ENCODE results near the gene ZNF20.
"Not testable (repeated sequence)": the region's sequence is repeated elsewhere in the genome, so short reads cannot be mapped to it uniquely, and the experiment has no call there.

ZNF20 gene

DNA sequence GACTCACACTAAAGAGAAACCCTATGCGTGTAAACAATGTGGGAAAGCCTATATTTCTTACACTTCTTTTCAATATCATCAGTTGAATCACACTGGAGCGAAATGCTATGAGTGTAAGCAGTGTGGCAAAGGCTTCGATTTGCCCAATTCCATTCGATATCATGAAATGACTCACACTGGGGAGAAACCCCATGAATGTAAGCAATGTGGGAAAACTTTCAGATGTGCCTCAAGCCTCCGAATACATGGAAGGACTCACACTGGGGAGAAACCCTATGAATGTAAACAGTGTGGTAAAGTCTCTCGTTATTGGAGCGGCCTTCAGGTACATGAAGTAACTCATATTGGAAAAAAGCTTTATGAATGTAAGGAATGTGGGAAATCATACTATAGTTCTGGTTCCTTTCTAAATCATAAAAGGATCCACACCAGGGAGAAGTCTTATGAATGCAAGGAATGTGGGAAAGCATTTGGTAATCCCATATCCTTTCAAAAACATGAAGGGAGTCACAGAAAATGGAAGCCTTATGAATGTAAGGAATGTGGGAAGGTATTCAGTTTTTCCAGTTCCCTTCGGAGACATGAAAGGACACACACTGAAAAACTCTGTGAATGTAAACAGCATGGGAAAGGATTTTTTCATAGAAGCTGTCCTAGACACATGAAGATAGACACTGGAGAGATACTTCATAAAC, 28.1 kb downstream of the ZNF20 start:
- DNase-seq = no peak

DNA sequence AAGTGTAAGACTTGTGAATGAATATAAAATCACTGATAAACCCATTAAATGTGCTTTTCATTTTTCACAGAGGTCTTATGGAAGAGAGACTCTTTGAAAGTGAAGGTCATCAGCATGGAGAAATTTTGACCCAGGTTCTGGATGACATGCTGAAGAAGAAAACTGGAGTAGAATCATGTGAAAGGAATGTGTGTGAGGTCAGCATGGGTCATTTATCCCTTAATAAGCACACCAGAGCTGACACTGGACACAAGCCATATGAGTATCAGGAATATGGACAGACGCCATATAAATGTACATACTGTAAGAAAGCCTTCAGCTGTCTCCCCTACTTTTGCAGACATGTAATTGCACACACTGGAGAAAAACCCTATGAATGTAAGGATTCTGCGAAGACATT, 29.0 kb downstream of the ZNF20 start:
- no peak for DNase-seq

DNA sequence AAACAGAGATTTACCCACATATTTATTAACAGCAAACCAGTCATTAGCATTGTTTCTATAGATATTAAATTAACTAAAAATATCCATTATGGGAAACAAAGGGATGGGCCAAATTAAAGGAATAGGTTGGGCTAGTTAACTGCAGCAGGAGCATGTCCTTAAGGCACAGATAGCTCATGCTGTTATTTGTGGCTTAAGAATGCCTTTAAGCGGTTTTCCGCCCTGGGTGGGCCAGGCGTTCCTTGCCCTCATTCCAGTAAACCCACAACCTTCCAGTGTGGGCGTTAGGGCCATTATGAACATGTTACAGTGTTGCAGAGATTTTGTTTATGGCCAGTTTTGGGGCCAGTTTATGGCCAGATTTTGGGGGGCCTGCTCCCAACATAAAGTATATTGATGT, 36.2 kb downstream of the ZNF20 start:
- not testable (repeated sequence) for DNase-seq

DNA sequence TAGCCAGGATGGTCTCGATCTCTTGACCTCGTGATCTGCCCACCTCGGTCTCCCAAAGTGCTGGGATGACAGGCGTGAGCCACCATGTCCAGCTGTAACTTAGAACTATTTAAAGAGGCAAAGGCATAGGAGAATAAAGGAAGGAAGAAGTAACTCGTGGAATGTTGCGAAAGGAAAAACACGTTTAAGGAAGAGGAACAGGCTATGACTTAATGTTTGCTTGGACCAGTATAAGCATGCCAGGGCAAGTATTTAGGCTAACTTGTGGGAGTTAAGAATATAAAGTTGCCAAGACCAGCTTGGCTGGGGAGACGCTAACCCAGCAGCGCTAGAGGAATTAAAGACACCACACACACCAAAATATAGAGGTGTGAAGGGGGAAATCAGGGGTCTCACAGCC, 42.1 kb downstream of the ZNF20 start:
- no peak for DNase-seq

DNA sequence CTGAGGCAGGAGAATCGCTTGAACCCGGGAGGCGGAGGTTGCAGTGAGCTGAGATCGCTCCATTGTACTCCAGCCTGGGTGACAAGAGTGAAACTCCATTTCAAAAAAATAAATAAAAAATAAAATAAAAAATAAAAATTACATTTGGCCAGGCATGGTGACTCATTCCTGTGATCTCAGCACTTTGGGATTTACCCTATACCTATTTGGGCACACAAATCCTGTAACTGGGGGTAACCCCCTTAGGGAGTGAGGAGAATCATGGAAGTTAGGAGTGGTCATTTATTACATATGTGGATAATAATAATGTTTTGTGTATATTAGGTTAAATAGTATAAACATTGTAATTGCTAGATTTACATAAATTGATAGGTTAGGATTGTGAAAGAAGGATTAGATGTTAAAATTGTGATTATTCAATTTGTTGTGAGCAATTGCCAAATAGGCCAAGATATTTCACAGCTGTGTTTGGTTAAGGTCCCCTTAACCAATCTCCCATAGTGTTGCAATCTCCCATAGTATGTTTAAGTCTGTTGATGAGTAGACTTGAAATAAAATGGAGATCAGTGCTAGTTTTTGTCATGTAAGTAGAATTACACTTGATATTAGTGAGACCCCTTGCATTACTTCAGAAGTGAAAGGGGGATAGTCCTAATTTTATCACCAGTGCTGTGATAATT, 44.9 kb downstream of the ZNF20 start:
- no peak for DNase-seq

DNA sequence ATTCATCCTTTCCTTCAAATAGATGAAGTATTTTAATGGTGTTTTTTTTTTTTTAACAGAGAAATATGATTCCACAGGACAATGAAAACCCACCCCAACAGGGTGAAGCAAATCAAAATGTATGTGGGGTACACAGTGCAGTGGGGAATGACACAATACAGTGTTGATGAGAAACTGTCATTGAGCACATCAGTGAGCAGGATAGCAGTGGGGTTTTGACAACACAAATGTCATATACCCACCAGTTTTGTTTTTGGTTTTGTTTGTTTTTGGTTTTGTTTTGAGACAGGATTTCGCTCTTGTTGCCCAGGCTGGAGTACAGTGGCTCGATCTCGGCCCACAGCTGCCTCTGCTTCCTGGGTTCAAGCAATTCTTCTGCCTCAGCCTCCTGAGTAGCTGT, 46.4 kb downstream of the ZNF20 start:
- no peak for DNase-seq

DNA sequence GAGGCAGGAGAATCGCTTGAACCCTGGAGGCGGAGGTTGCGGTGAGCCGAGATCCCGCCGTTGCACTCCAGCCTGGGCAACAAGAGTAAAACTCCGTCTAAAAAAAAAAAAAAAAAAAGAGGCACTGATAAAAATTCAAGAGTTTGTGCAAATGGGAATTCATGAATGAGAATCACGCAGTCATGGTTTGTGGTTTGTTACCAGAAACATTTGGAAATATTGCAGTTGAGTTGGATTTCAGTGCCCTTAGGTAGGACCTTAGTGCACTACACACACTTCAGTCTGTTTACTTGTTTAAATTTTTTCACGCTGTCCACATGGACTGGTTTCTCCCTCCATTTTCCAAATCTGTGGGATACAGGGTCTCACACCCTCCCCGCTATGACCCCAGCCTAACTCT, 47.2 kb downstream of the ZNF20 start:
- DNase-seq = no peak

DNA sequence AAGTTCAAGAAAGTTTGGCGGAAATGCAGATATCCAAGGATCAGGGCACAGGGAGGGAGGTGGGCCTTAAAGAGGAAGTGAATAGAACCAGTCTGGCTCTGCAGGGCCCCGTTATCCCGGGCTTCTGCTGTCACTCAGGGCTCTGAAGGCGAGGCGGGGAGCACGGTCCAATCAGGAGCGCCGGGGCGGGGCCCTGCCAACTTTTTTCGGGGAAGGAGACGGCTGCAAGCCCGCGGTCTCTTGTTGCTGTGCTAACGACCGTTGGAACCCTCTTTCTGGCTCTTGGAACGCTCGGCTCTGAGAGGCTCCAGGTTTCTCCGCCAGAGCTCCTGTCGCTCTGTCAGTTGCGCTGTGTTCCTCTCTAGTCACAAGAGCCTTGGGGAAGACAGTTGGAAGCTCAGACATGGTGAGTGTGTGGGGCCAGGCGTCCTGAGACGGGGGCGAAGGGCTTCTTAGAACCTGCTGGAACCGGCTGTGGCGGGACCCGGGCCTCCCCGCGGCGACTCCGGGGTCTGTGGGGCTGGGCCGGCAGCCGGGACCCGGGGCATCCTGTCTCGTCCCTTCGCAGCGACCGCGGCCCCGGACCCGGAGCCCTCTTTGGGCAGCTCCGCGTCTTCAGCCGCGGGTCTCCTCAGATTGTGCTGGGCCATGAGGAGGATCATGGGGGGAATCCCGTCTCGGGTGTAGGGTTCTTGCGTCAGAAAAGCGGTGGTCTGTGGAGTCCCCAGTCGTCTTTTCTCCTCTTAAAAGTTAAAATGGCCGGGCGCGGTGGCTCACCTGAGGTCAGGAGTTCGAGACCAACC, 47.9 kb downstream of the ZNF20 start:
- DNase-seq = peak; percentile 87

DNA sequence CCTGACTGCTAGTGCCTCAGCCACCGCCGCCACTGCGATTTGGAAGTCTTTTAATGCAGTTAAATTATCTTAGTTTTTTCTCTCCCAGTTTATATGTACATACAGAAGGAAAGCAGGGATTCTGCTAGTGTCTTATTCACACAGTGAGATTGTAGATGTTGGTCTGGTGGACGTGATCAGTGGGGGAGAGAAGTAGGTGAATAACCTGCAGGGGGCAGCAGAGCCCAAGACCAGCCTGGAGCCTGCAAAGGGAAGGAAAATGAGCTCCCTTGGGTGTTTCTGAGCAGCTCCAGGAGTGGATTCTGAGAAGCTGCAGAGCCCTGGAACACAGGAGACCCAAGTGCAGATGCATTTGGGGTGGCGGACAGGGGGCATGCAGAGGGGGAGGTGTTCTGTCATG, 49.3 kb downstream of the ZNF20 start:
- peak; percentile 86 for DNase-seq

DNA sequence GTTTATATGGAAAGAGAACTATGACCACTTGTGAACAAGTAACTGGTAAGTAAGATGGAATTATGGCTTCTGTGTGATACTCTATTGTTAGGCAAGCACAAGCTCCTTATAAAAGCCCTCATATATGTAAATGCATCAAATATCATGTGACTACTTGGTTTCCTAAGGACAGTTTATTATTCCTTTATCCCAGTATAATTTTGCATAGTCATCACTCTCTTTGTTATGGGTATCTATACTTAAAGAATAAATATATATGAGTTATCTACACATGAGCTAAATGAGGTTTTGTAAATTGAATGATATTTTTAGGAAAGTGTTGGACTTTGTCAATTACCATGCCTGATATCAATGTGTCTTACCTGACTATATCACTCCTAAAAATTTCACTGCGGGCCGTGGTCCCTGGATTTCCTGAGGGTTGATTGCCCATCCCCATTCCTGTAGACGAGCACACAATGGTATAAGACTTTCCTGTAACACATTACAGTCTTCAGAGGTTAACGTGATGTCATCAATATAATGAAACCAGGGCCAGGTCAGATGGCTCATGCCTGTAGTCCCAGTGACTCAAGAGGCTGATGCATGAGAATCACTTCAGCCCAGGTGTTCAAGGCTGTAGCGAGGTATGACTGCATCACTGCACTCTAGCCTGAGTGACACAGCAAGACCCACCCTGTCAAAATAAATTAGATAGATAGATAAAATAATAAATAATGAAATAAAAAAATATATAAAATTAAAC, 54.9 kb downstream of the ZNF20 start:
- DNase-seq = no peak

DNA sequence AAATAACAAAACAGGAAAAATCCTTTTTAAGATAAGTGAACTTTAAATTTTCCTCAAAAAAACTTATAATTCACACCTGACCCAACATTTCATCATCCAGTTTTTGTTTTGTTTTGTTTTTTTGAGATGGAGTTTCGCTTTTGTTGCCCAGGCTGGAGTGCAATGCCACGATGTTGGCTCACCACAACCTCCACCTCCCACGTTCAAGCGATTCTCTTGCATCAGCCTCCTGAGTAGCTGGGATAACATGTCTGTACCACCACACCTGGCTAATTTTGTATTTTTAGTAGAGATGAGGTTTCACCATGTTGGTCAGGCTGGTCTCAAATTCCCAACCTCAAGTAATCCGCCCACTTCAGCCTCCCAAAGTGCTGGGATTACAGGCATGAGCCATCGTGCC, 56.8 kb downstream of the ZNF20 start:
- not testable (repeated sequence) for DNase-seq
